ENCODE data around the gene PLA2G4E. TPM values are rescaled to one million over a fixed set of nuclear protein-coding genes. Genes with fewer than 3 reads are reported as not detected.
A peak's percentile ranks its signal among the peaks of the same experiment; 100 is the strongest.

PLA2G4E gene
- total and polyA plus RNA-seq, 11 donors = 0.01 to 1.1 (median 0.05) TPM; not detected in 6

GRCh38 chr15:41994171-41994650, 26.6 kb downstream of the PLA2G4E start:
- Histone ChIP-seq H3K27ac (no peak overlapping the region), H3K36me3 (no peaks in the 10 kb centered on the region), H3K4me3 (no peak overlapping the region), H3K4me1 (peaks cover 0 to 10% (median 0%) of the 10 kb centered on the region in 12 donors), H3K9me3 (no peaks in the 10 kb centered on the region), H3K27me3 (peaks cover 0 to 3% (median 0%) of the 10 kb centered on the region in 9 donors)
- DNase-seq (no peak), ATAC-seq (no peak)
- intact Hi-C loops (cut with DNase I) = loop anchor here in 4 of 10 donors (2.0 to 10.0 kb wide), 3 partner anchors 88 to 141 kb away; no protein-coding TSS in a partner anchor
- TF ChIP-seq POLR2A (IDR thresholded peaks at IDR 0.05) = no peak
- TF ChIP-seq CTCF (IDR thresholded peaks at IDR 0.05) = no peak
- WGBS, 4 donors = 82 to 89% (median 85%) methylated on average over 5 of the region's 5 CpGs

GRCh38 chr15:41993472-41994170, 27.2 kb downstream of the PLA2G4E start:
- H3K27ac ChIP-seq = no peak overlapping the region
- 65 to 84% (median 68%) methylated on average over 11 of the region's 11 CpGs for WGBS, 4 donors
- peak in 1 of 5 donors; percentile 27 for DNase-seq
- no peak overlapping the region for H3K4me3 ChIP-seq
- H3K9me3 ChIP-seq = no peaks in the 10 kb centered on the region
- intact Hi-C loops (cut with DNase I) = loop anchor here in 4 of 10 donors (2.0 to 10.0 kb wide), 3 partner anchors 89 to 141 kb away; no protein-coding TSS in a partner anchor
- H3K4me1 ChIP-seq = peaks cover 0 to 10% (median 0%) of the 10 kb centered on the region in 12 donors
- peaks cover 0 to 3% (median 0%) of the 10 kb centered on the region in 9 donors for H3K27me3 ChIP-seq
- peak in 1 of 4 donors; percentile 36 for ATAC-seq
- H3K36me3 ChIP-seq = no peaks in the 10 kb centered on the region
- TF ChIP-seq POLR2A (IDR thresholded peaks at IDR 0.05) (no peak), CTCF (IDR thresholded peaks at IDR 0.05) (no peak)

GRCh38 chr15:41992803-41993190, 28.0 kb downstream of the PLA2G4E start:
- DNase-seq = no peak
- ATAC-seq = no peak
- Histone ChIP-seq H3K4me3 (no peak overlapping the region), H3K27me3 (no peaks in the 10 kb centered on the region), H3K36me3 (no peaks in the 10 kb centered on the region), H3K9me3 (no peaks in the 10 kb centered on the region), H3K4me1 (peaks cover 0 to 10% (median 0%) of the 10 kb centered on the region in 12 donors), H3K27ac (no peak overlapping the region)
- TF ChIP-seq CTCF (IDR thresholded peaks at IDR 0.05) (no peak), POLR2A (IDR thresholded peaks at IDR 0.05) (no peak)
- intact Hi-C loops (cut with DNase I) = loop anchor here in 3 of 10 donors (5.0 to 10.0 kb wide), 2 partner anchors 90 to 142 kb away; no protein-coding TSS in a partner anchor
- WGBS, 4 donors = 76 to 87% (median 84%) methylated on average over 3 to 7 of the region's 7 CpGs

- 88 to 98% (median 92%) methylated on average over 18 of the region's 18 CpGs for WGBS, 4 donors
- peaks cover 0 to 10% (median 0%) of the 10 kb centered on the region in 12 donors for H3K4me1 ChIP-seq
- H3K27ac ChIP-seq = no peak overlapping the region
- no peaks in the 10 kb centered on the region for H3K9me3 ChIP-seq
- no peak for TF ChIP-seq POLR2A (IDR thresholded peaks at IDR 0.05)
- no peak for TF ChIP-seq CTCF (IDR thresholded peaks at IDR 0.05)
- H3K27me3 ChIP-seq = no peaks in the 10 kb centered on the region
- intact Hi-C loops (cut with DNase I) = loop anchor here in 3 of 10 donors (5.0 to 10.0 kb wide), 2 partner anchors 90 to 143 kb away; no protein-coding TSS in a partner anchor
- DNase-seq (no peak), ATAC-seq (no peak)
- no peaks in the 10 kb centered on the region for H3K36me3 ChIP-seq
- no peak overlapping the region for H3K4me3 ChIP-seq
Measured at GRCh38 chr15:41992151-41992802, 28.6 kb downstream of the PLA2G4E start.

Measured in heart left ventricle (tissue), 16 donors.